HT-29 (cell line): ENCODE results near the gene ELMO1. TPM values are rescaled to one million over a fixed set of nuclear protein-coding genes. Genes with fewer than 3 reads are reported as not detected.

Source experiments
- DNase-seq: peaks from one replicate; pipeline ENCODE4 v3.0.0-alpha.2; 2015; ENCODE audit warnings: low spot score
- total RNA-seq: library from RNA; depleted of rRNA; stranded (reverse); fragments of >200 nt; shearing (Covaris generic); gene quantifications from 2 replicates; pipeline ENCODE4 v1.2.3, GENCODE V29; 2014

Gene ELMO1
- total RNA-seq, 1 experiment from 2014 or later: 0.41 TPM

- peak; percentile 14 for DNase-seq
Measured at GRCh38 chr7:37346761-37347160, 101.9 kb downstream of the ELMO1 start.

DNA sequence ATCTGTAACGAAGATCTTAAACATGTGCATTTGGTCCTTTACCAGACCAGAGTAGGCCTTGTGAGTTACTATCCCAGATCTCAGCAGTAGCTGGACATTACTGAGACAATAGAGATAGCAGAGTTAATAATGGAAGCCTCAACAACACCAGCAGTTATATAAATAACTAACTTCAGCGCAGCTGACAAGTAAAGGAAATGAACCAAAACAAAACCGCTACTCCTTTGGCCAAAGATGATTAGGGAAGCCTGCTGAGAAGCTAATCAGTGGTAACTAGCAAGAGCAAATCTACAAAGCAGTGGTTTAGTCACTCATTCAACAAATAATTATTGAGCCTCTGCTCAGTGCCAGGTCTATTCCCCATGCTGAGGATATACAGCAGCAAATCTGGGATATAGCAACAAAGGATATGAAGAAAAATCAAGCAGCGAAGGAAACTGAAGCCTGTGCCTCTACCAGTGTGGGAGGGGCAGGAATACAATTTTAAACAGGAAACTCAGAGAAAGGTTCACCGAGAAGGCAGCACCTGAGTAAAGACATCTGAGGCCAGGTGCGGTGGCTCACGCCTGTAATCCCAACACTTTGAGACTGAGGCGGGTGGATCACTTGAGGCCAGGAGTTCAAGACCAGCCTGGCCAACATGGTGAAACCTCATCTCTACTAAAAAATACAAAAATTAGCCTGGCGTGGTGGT, 103.6 kb downstream of the ELMO1 start:
- DNase-seq: no peak

- DNase-seq: no peak
Measured at GRCh38 chr7:37342688-37343471, 105.8 kb downstream of the ELMO1 start.

DNA sequence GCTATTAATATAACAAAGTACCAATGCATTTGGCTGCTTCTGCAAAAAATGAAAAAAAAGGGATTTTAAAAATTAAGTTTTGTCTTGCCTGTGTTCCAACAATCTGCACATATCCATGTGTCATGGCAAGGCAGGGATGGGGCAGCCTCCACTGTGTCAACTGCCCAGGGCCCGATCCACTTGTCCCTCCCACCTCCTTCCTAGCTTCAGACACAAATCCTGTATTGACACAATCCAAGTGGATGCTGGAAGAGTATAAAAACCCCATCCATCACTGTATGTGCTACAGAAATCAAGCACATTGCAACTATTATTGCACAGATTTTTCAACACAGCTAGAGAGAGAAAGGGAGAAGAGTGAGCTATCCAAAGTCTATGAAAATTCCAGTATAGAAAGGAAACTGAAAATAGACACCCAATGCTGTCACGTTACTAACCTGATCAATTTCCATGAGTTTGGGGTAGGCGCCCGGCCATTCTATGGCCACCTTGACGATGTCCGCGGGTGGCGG, 106.4 kb downstream of the ELMO1 start:
- DNase-seq: no peak

GRCh38 chr7:37341033-37341630, 107.5 kb downstream of the ELMO1 start:
- DNase-seq: no peak

DNA sequence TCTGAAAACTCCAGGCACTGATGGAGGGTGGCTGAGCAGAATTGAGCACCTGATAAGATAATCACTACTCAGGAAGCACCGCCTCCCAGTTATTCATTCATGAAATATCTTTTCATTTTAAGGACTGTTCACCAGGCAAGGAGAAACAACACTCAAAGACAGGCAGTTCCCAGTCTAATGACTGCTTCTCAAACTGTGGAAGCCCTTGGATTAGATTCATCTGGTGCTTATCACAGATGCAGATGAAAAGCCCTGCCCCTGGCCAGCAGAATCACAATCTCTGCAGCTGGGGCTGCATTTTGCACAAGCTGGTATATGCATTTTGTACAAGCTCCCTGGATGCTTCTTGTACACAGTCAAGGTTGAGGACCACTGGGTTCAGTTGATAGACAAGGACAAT, 109.7 kb downstream of the ELMO1 start:
- DNase-seq: no peak

DNA sequence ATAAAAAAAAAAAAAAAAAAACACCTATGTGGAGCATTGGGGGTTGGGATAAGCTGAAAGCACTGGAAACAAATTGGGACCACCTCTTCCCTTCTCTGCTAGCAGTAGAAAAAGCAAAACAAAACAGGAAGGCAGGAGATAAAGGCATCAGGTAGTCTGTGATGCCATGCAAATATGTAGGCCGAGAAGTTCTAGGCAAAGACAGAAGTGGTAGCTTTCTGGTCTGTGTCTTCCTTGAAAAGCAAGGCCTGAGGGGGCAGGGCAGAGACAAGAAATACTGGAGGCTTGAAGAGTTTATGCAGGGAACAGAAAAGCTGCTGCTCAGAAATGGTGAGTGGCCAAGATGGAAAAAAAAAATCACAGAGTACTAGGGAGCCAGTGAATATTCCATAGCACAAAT, 111.1 kb downstream of the ELMO1 start:
- DNase-seq: no peak

- no peak for DNase-seq
Measured at GRCh38 chr7:37336259-37336658, 112.4 kb downstream of the ELMO1 start.

- DNase-seq: no peak
Measured at GRCh38 chr7:37333075-37333474, 115.6 kb downstream of the ELMO1 start.

DNA sequence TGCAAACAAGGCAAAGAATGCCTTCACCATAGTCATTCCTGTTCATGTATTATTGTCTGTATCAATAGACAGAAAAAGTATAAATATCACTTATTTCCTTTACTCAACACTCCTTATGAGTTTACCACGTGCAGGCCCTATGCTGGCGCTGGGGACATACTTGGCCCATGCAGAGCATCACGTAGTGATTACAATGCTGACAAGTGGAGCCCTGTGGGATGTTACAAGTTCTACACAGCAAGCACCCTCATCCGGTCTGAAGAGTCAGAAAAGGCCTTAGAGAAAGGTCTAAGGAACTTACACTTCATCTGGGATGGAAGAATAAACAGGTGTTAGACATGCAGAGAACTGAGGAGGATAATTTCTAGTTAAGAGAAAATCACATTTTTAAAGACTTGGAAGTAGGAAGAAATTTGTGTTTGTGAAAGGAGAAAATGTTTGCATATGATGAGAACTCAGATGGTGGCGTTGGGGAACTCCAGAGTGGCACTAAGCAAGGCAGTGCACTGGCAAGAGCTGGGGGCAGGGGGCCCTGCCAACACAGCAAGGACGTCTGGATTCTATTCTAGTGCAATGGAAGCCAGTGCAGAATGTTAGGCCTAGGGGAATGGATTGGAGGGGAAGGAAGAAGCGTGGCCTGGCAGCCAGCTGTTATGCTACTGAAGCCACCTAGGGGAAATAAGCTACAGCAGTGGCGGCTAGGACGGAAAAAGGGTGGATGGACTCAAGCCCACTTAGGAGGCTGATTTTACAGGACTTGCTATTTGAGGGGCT, 116.2 kb downstream of the ELMO1 start:
- DNase-seq: no peak

- DNase-seq: no peak
Measured at GRCh38 chr7:37330775-37331174, 117.9 kb downstream of the ELMO1 start.

DNA sequence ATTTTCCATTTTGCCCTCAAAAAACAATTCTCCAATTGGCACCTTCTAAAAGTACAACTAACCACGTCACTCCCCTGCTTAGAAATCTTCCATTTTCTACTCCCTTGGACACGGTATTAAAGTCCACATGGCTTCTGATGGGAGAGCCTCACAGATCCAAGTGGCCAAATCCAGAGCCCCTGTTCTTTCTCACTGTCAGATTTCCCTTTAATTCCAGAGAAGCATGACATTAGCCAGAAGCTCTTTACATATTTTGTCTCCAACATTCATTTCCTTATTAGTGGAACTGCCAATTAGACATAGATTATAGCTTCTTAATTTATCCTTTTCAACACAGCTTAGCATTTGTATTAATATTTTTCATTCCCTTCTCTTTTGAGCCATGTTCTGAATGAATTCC, 118.7 kb downstream of the ELMO1 start:
- no peak for DNase-seq

GRCh38 chr7:37327288-37327687, 121.4 kb downstream of the ELMO1 start:
- no peak for DNase-seq

GRCh38 chr7:37323966-37324365, 124.7 kb downstream of the ELMO1 start:
- DNase-seq: no peak

DNA sequence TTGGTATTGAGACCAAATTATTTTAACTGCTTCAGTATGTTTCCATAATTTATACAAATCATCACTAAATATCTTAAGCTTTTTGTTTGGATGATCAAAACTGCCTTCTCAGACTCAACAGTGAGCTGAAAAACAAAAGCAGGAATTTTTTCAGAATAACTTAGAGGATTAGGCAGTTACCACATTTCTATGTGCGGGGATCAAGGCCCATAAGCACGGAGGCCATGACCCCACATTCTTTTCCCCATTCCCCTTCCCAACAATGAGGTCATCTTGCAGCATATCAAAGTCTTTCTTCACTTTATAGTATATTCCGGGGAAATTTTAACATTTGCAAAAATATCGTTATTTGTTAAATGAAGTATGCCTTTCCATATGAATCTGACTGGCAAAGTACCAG, 125.8 kb downstream of the ELMO1 start:
- no peak for DNase-seq

DNA sequence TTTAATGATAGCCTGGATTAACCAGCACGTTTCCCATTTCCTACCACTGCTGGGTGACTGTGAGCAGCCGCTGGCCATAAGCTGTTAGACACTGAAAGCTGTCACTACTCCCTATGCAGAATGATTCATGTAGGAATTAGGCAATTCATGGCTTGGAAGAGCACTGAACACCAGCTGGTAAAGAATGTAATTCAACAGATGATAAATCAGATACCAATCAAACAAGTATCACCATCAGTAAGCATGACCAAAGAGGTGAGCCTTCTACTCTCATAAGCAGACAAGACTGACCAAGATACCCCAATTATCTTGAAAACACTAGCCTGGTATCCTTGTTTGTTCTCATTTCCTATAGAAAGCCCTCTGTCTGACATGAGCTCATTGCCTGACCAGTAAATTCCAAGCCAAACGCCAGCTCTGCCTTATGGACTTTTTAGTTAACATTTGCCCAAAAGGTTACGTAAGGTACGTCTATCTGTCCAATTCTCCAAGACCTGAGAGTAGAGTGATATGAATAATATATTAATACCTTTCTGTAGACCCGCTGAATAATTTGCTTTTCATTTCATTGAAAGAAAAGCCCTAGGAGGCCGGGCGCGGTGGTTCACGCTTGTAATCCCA, 127.7 kb downstream of the ELMO1 start:
- DNase-seq: no peak

DNA sequence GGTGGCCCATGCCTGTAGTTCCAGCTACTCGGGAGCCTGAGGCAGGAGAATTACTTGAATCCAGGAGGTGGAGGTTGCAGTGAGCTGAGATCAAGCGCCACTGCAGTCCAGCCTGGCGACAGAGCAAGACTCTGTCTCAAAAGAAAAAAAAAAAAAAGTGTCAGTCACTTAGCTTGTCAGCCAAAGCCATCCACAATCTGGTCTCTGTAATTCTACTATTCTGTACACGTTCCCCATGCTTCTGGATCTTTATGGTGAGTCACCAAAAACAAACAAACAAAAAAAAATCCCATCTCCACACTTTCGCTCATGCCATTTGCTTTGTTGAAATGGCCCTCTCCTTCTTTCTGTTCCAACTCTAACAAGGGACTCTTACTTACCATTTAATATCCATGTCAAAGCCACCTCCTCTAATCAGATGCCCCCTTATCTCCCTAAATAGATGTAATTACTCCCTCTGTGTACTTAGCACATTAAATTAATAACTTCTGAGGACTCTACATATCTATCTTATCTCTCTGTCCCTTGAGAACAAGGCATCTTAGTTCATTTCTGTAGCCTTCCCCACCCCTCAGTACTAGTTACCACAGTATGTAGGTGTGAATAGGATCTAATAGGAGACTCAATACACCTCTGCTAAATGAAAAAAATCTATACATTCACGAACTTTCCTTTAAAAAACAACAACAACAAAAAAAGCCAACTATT, 128.4 kb downstream of the ELMO1 start:
- DNase-seq: no peak

DNA sequence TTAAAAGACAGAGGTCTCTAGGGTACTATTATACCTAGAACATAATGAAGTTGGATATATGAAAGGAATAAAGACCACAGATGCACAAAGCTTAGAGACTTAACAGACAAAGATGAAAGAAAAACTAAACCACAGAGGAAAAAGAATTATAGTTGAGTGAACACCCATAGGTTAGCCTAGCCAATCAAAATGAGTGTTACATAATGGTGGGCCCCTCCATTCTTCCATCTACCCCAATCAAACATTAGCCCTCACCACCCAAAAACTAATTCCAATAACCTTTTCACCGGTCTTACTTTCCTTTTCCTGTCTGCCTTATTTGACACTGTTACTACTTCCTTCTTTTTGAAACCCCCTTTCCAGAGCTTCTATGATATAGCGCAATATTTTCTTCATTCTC, 130.1 kb downstream of the ELMO1 start:
- DNase-seq: no peak

DNA sequence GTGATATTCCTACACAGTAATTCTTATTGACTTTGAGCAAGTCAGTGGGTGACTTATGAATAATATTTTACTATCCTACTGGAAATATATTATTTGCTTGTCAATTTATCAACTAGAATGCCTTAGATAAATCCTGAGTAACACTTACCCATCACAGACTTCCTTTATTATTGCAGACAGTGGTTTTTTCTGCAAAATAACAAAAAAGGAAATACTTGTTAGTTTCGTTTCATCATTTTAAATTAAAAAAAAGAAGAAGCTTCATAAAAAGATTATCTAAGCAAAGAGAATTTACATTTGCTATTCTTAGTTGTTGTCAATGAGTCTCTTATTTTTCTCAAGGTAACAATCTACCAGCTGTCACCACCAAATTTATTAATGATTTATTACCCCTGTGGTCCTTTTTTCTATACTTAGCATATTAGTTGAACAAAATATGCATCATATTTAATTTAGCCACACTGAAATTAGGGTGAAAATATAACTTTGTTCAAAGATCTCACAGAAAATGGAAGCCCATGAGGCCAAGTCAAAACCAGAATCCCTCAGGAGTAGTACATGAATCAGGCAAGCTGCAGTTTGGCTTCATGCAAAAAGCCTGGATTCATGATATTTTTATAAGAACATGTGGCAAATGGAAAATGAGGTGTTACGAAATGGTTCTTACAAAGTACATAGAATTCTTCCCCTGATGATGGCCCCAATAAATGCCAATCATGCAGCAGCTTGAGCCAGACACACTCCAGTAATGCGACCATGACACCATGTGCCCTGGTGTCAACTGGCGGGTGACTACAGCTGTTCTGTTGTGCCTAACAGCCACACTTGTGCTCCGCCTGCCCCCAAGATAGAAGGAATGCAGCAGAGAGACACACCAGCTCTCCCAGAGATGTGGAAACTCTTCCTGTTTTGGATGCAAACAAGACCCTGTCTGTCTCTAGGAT, 132.6 kb downstream of the ELMO1 start:
- no peak for DNase-seq

GRCh38 chr7:37312608-37313007, 136.1 kb downstream of the ELMO1 start:
- no peak for DNase-seq
